K562 (cell line): ENCODE results near the gene TYW1. TPM values are rescaled to one million over a fixed set of nuclear protein-coding genes. Genes with fewer than 3 reads are reported as not detected.

Experiments used
- ETS1 ChIP-seq: conservative IDR thresholded peaks from 2 replicates; pipeline ENCODE4 v1.6.1; 2011; ENCODE audit warnings: low read depth, mild to moderate bottlenecking, low read length; ENCODE audit not compliant: control insufficient read depth
- HMG20A ChIP-seq: fragments of 450-650 bp; formaldehyde crosslinking; conservative IDR thresholded peaks from 2 replicates; pipeline ENCODE4 v1.4.0; 2020; ENCODE audit warnings: mild to moderate bottlenecking, mixed read lengths
- IFI16 ChIP-seq: fragments of 250-450 bp; sonication (Bioruptor Pico); IDR thresholded peaks from 2 replicates; pipeline ENCODE4 v2.1.2; 2022; ENCODE audit warnings: mild to moderate bottlenecking, inconsistent platforms
- LCOR ChIP-seq: sonication (generic); formaldehyde crosslinking; IDR thresholded peaks from 2 replicates; pipeline ENCODE4 v1.8.0; 2022; ENCODE audit warnings: mild to moderate bottlenecking, missing genetic modification reagents
- MCM3 ChIP-seq: fragments of 450-650 bp; IDR thresholded peaks from 2 replicates; pipeline ENCODE4 v1.6.1; 2016
- NEUROD1 ChIP-seq: fragments of 150-350 bp; IDR thresholded peaks from 2 replicates; pipeline ENCODE4 v1.6.1; 2014; ENCODE audit warnings: borderline replicate concordance, low read length, low read depth; ENCODE audit not compliant: partially characterized antibody
- NFE2 ChIP-seq: IDR thresholded peaks from 2 replicates; pipeline ENCODE4 v1.6.1; 2014; ENCODE audit warnings: antibody characterized with exemption, low read depth
- NFE2L1 ChIP-seq: fragments of 450-650 bp; IDR thresholded peaks from 2 replicates; pipeline ENCODE4 v1.6.1; 2016; ENCODE audit warnings: missing genetic modification characterization, low read depth, mild to moderate bottlenecking, missing compliant biosample characterization, moderate library complexity, borderline replicate concordance
- NR4A1 ChIP-seq, 2 experiments: fragments of 250-450 bp in 1 of 2; fragments of 450-650 bp in 1 of 2; sonication (Bioruptor Pico) in 1 of 2; IDR thresholded peaks; 2 replicates each; pipeline versions ENCODE4 v1.4.0 to v1.6.1; 2016 to 2020; ENCODE audit warnings: mild to moderate bottlenecking in 2 of 2, missing compliant biosample characterization in 1 of 2, missing genetic modification characterization in 1 of 2, moderate library complexity in 1 of 2
- PBX2 ChIP-seq, 2 experiments: IDR thresholded peaks in 1 of 2; conservative IDR thresholded peaks in 1 of 2; 2 replicates each; pipeline ENCODE4 v1.6.1; 2016; ENCODE audit warnings: low read depth in 2 of 2, mild to moderate bottlenecking in 1 of 2, missing compliant biosample characterization in 1 of 2, missing genetic modification characterization in 1 of 2, moderate library complexity in 1 of 2
- TCF7L2 ChIP-seq: fragments of 150-350 bp; IDR thresholded peaks from 2 replicates; pipeline ENCODE4 v1.6.1; 2016; ENCODE audit warnings: low read depth, mild to moderate bottlenecking, low read length, moderate library complexity
- TCFL5 ChIP-seq: fragments of 250-450 bp; sonication (Bioruptor Pico); conservative IDR thresholded peaks from 2 replicates; pipeline ENCODE4 v1.6.1; 2021; ENCODE audit warnings: mild to moderate bottlenecking, moderate library complexity, matching md5 sums
- U2AF2 ChIP-seq: fragments of 200-400 bp; formaldehyde crosslinking; optimal IDR thresholded peaks from 2 replicates; pipeline ENCODE3; 2017; ENCODE audit warnings: low read depth, mild to moderate bottlenecking, low read length
- ZBTB11 ChIP-seq, 3 experiments: fragments of 200-800 bp in 1 of 3; fragments of 250-450 bp in 1 of 3; fragments of 450-650 bp in 1 of 3; sonication (Bioruptor Pico) in 1 of 3; sonication (Bioruptor generic) in 1 of 3; formaldehyde crosslinking in 1 of 3; IDR thresholded peaks; 2 replicates each; pipeline versions ENCODE4 v1.6.1 to v1.8.0; 2016 to 2022; ENCODE audit warnings: mild to moderate bottlenecking in 2 of 3, missing genetic modification characterization in 2 of 3, missing compliant biosample characterization in 1 of 3, moderate library complexity in 1 of 3
- ZNF121 ChIP-seq: sonication (generic); formaldehyde crosslinking; conservative IDR thresholded peaks from 2 replicates; pipeline ENCODE4 v1.8.0; 2022; ENCODE audit warnings: missing genetic modification reagents
- ZNF639 ChIP-seq, 2 experiments: fragments of 200-800 bp in 1 of 2; sonication (Bioruptor generic) in 1 of 2; sonication (generic) in 1 of 2; formaldehyde crosslinking in 1 of 2; IDR thresholded peaks in 1 of 2; conservative IDR thresholded peaks in 1 of 2; 2 replicates each; pipeline versions ENCODE4 v1.5.0 to v1.6.1; 2016 to 2020; ENCODE audit warnings: missing compliant biosample characterization in 1 of 2, missing genetic modification characterization in 1 of 2, missing genetic modification reagents in 1 of 2
- polyA plus RNA-seq, 8 experiments: library from polyadenylated mRNA; depleted of rRNA in 4 of 8; stranded (reverse) in 5 of 8; unstranded in 3 of 8; fragments of >200 nt; fragmentation: Nextera tagmentation in 2 of 8; fragmentation: Illumina TruSeq in 1 of 8; extraction: Ambion mirVana in 2 of 8; extraction: Trizol in 1 of 8; gene quantifications; 2 replicates each; pipeline versions ENCODE4 v1.2.1 to v1.2.3, GENCODE V29; 2011 to 2014; ENCODE audit warnings: inconsistent platforms in 1 of 8, missing spikeins in 1 of 8
- total RNA-seq, 7 experiments: library from RNA; depleted of rRNA in 6 of 7; stranded (reverse); fragments of >200 nt in 6 of 7; fragmentation: Illumina TruSeq in 2 of 7; extraction: Trizol in 2 of 7; gene quantifications; 2 replicates each; pipeline versions ENCODE4 v1.2.1 to v1.2.3, GENCODE V29; 2011 to 2021; ENCODE audit warnings: low replicate concordance in 1 of 7

TYW1 gene
- total and polyA plus RNA-seq, 9 of the 15 experiments (the other 6 are each of a cell fraction or from before 2014, with no cell fraction given), result 17.4 to 32.0 (median 26.2) TPM

GRCh38 chr7:67019562-67020390 is 23.1 kb downstream of the TYW1 start (continued):
- TF ChIP-seq NEUROD1, result peak; percentile 54
- TF ChIP-seq NFE2, result peak; percentile 67
- no peak for TF ChIP-seq HMG20A
- TF ChIP-seq TCFL5 (CRISPR knock-in tag), result no peak
- no peak; a peak in 1 of 4 replicates for TF ChIP-seq ZNF639 (CRISPR knock-in tag; conservative IDR thresholded peaks at IDR 0.05 in 1 of 2, IDR thresholded peaks at IDR 0.05 in 1 of 2)
- no peak for TF ChIP-seq NFE2L1
- no peak for TF ChIP-seq NR4A1 (CRISPR knock-in tag; IDR thresholded peaks at IDR 0.05)
- TF ChIP-seq NR4A1 (tag; IDR thresholded peaks at IDR 0.05), result 0 out of 2 replicates have a peak, but pooled peaks have one; percentile 58
- no peak for TF ChIP-seq IFI16 (CRISPR knock-in tag)
- TF ChIP-seq U2AF2, result no peak
- TF ChIP-seq LCOR (CRISPR knock-in tag), result 0 out of 2 replicates have a peak, but pooled peaks have one; percentile 54
- TF ChIP-seq TCF7L2, result no peak
- no peak for TF ChIP-seq MCM3
- TF ChIP-seq ZBTB11 (CRISPR knock-in tag; IDR thresholded peaks at IDR 0.05), result no peak
- TF ChIP-seq ETS1, result no peak
- no peak for TF ChIP-seq PBX2 (CRISPR knock-in tag; IDR thresholded peaks at IDR 0.05; ENCODE audit: low read depth)
- TF ChIP-seq PBX2 (tag; conservative IDR thresholded peaks at IDR 0.05; ENCODE audit: low read depth), result peak; percentile 82
- TF ChIP-seq ZNF121 (CRISPR knock-in tag), result peak; percentile 43; the same call in 1 of the 2 replicates
